ENCODE data around the gene C4orf36.

DNA sequence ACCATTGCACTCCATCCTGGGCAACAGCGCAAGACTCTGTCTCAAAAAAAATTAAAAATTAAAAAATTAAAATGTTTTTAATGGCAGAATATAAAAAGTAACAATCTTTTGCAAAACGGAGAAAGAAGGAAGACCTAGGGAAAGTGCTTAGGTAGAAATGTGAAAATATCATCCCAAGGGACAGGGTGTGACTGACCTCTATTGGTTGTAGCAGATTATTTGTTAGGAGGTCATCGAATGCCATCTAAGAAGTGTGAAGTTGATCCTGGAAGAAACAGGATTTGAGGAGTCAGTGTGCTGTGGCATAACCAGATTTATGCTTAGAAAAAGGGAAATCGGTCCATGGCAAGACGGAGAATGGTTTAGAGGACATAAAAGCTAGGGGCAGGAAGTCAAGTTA lies 18.1 kb upstream of the C4orf36 start:
- TF ChIP-seq, protein P1, sequence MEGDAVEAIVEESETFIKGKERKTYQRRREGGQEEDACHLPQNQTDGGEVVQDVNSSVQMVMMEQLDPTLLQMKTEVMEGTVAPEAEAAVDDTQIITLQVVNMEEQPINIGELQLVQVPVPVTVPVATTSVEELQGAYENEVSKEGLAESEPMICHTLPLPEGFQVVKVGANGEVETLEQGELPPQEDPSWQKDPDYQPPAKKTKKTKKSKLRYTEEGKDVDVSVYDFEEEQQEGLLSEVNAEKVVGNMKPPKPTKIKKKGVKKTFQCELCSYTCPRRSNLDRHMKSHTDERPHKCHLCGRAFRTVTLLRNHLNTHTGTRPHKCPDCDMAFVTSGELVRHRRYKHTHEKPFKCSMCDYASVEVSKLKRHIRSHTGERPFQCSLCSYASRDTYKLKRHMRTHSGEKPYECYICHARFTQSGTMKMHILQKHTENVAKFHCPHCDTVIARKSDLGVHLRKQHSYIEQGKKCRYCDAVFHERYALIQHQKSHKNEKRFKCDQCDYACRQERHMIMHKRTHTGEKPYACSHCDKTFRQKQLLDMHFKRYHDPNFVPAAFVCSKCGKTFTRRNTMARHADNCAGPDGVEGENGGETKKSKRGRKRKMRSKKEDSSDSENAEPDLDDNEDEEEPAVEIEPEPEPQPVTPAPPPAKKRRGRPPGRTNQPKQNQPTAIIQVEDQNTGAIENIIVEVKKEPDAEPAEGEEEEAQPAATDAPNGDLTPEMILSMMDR (IDR thresholded peaks at IDR 0.05; ENCODE audit: insufficient read depth, low read depth, low read length), result no peak
- no peak for TF ChIP-seq EZH2 (IDR thresholded peaks at IDR 0.05; ENCODE audit: insufficient read depth, low read length)

All from astrocyte (in vitro differentiated cells and primary cell).